ENCODE data around the gene CASS4. TPM values are rescaled to one million over a fixed set of nuclear protein-coding genes. Genes with fewer than 3 reads are reported as not detected.
A peak's percentile ranks its signal among the peaks of the same experiment; 100 is the strongest.

Gene CASS4
- total RNA-seq, 6 experiments from 2014 or later: 0.66 to 2.1 (median 0.83) TPM

GRCh38 chr20:56483970-56484369 is 71.9 kb downstream of the CASS4 start:
- Histone ChIP-seq H3K27me3 (no peaks in the 10 kb centered on the region), H3K9me3 (no peaks in the 10 kb centered on the region), H3K4me3 (no peak overlapping the region), H3K36me3 (peaks cover 0 to 64% (median 11%) of the 10 kb centered on the region in 4 donors), H3K27ac (no peak overlapping the region), H3K4me1 (no peaks in the 10 kb centered on the region)
- DNase-seq (no peak), ATAC-seq (no peak)
- intact Hi-C loops (cut with DNase I): no loop called here
- TF ChIP-seq POLR2A (IDR thresholded peaks at IDR 0.05) (no peak), CTCF (IDR thresholded peaks at IDR 0.05) (no peak)
- WGBS (ENCODE audit: insufficient coverage, low coverage, low lambda C conversion rate, missing lambda C conversion rate): 68% methylated on average over 7 of the region's 7 CpGs

- no peak for TF ChIP-seq CTCF (IDR thresholded peaks at IDR 0.05)
- no peak for TF ChIP-seq POLR2A (IDR thresholded peaks at IDR 0.05)
- peaks cover 0 to 53% (median 13%) of the 10 kb centered on the region in 4 donors for H3K36me3 ChIP-seq
- no peak overlapping the region for H3K4me3 ChIP-seq
- ATAC-seq (peak in 2 of 4 donors; percentile 20 to 29), DNase-seq (no peak)
- intact Hi-C loops (cut with DNase I): no loop called here
- no peaks in the 10 kb centered on the region for H3K27me3 ChIP-seq
- no peaks in the 10 kb centered on the region for H3K4me1 ChIP-seq
- no peak overlapping the region for H3K27ac ChIP-seq
- WGBS (ENCODE audit: insufficient coverage, low coverage, low lambda C conversion rate, missing lambda C conversion rate): 60% methylated on average over 8 of the region's 11 CpGs
- H3K9me3 ChIP-seq: no peaks in the 10 kb centered on the region
These were observed 75.2 kb downstream of the CASS4 start for GRCh38 chr20:56487216-56487615.

GRCh38 chr20:56488566-56488965 is 76.5 kb downstream of the CASS4 start:
- H3K36me3 ChIP-seq: peaks cover 0 to 41% (median 9%) of the 10 kb centered on the region in 4 donors
- ATAC-seq: no peak
- H3K4me1 ChIP-seq: no peaks in the 10 kb centered on the region
- no peak overlapping the region for H3K4me3 ChIP-seq
- 87% methylated on average over 5 of the region's 5 CpGs for WGBS (ENCODE audit: insufficient coverage, low coverage, low lambda C conversion rate, missing lambda C conversion rate)
- no peaks in the 10 kb centered on the region for H3K27me3 ChIP-seq
- H3K9me3 ChIP-seq: no peaks in the 10 kb centered on the region
- intact Hi-C loops (cut with DNase I): no loop called here
- TF ChIP-seq CTCF (IDR thresholded peaks at IDR 0.05): no peak
- TF ChIP-seq POLR2A (IDR thresholded peaks at IDR 0.05): no peak
- no peak overlapping the region for H3K27ac ChIP-seq
- DNase-seq: no peak

- TF ChIP-seq CTCF (IDR thresholded peaks at IDR 0.05) (no peak), POLR2A (IDR thresholded peaks at IDR 0.05) (no peak)
- Histone ChIP-seq H3K36me3 (peaks cover 0 to 8% (median under 1%) of the 10 kb centered on the region in 4 donors), H3K4me1 (no peaks in the 10 kb centered on the region), H3K4me3 (no peak overlapping the region), H3K9me3 (no peaks in the 10 kb centered on the region), H3K27me3 (no peaks in the 10 kb centered on the region), H3K27ac (no peak overlapping the region)
- 92% methylated on average over 1 of the region's 1 CpG for WGBS (ENCODE audit: insufficient coverage, low coverage, low lambda C conversion rate, missing lambda C conversion rate)
- no peak for DNase-seq
- intact Hi-C loops (cut with DNase I): no loop called here
- ATAC-seq: no peak
These were observed 89.1 kb downstream of the CASS4 start for GRCh38 chr20:56501116-56501515.

- H3K4me1 ChIP-seq: no peaks in the 10 kb centered on the region
- H3K27ac ChIP-seq: no peak overlapping the region
- H3K9me3 ChIP-seq: no peaks in the 10 kb centered on the region
- DNase-seq (no peak), ATAC-seq (peak in 1 of 4 donors; percentile 41)
- TF ChIP-seq POLR2A (IDR thresholded peaks at IDR 0.05): no peak
- no peak for TF ChIP-seq CTCF (IDR thresholded peaks at IDR 0.05)
- no peaks in the 10 kb centered on the region for H3K27me3 ChIP-seq
- H3K36me3 ChIP-seq: peaks cover 0 to 2% (median 0%) of the 10 kb centered on the region in 4 donors
- WGBS (ENCODE audit: insufficient coverage, low coverage, low lambda C conversion rate, missing lambda C conversion rate): 69% methylated on average over 3 of the region's 8 CpGs
- H3K4me3 ChIP-seq: no peak overlapping the region
- intact Hi-C loops (cut with DNase I): no loop called here
These were observed 91.9 kb downstream of the CASS4 start for GRCh38 chr20:56503916-56504315.

All from right lobe of liver (tissue), 6 donors.